ENCODE data around the gene PI4KA.

Gene PI4KA

GRCh38 chr22:20865331-20865730 lies 6.7 kb upstream of the PI4KA start:
- no peak for ATAC-seq
- TF ChIP-seq ESRRG (CRISPR knock-in tag; IDR thresholded peaks at IDR 0.05) (no peak), ZC3H10 (CRISPR knock-in tag; IDR thresholded peaks at IDR 0.05) (no peak), TOX (CRISPR knock-in tag; IDR thresholded peaks at IDR 0.05; ENCODE audit: borderline replicate concordance) (no peak), GLIS3 (CRISPR knock-in tag; IDR thresholded peaks at IDR 0.05) (no peak), TSHZ2 (CRISPR knock-in tag; IDR thresholded peaks at IDR 0.05) (no peak), CSRNP3 (CRISPR knock-in tag; IDR thresholded peaks at IDR 0.05) (no peak), ZFP30 (CRISPR knock-in tag; IDR thresholded peaks at IDR 0.05) (no peak), SNAI2 (CRISPR knock-in tag; IDR thresholded peaks at IDR 0.05) (no peak), ZNF8 (CRISPR knock-in tag; IDR thresholded peaks at IDR 0.05) (no peak), POU6F1 (CRISPR knock-in tag; IDR thresholded peaks at IDR 0.05; ENCODE audit: borderline replicate concordance, low read depth) (no peak), BACH2 (CRISPR knock-in tag; IDR thresholded peaks at IDR 0.05; ENCODE audit: borderline replicate concordance) (no peak), ARNTL (CRISPR knock-in tag; IDR thresholded peaks at IDR 0.05; ENCODE audit: borderline replicate concordance, low read depth) (no peak), RARB (CRISPR knock-in tag; IDR thresholded peaks at IDR 0.05) (no peak)

GRCh38 chr22:20864186-20864908 lies 5.7 kb upstream of the PI4KA start:
- TF ChIP-seq ZFP3 (CRISPR knock-in tag; IDR thresholded peaks at IDR 0.05) = no peak
- TF ChIP-seq ZNF8 (CRISPR knock-in tag; IDR thresholded peaks at IDR 0.05) = no peak
- TF ChIP-seq ZNF70 (CRISPR knock-in tag; IDR thresholded peaks at IDR 0.05) = no peak
- no peak for TF ChIP-seq TOX (CRISPR knock-in tag; IDR thresholded peaks at IDR 0.05; ENCODE audit: borderline replicate concordance)
- no peak for TF ChIP-seq ZFP30 (CRISPR knock-in tag; IDR thresholded peaks at IDR 0.05)
- no peak for TF ChIP-seq ARNTL (CRISPR knock-in tag; IDR thresholded peaks at IDR 0.05; ENCODE audit: borderline replicate concordance, low read depth)
- no peak for TF ChIP-seq ESRRG (CRISPR knock-in tag; IDR thresholded peaks at IDR 0.05)
- no peak for TF ChIP-seq CSRNP3 (CRISPR knock-in tag; IDR thresholded peaks at IDR 0.05)
- no peak for TF ChIP-seq ZC3H10 (CRISPR knock-in tag; IDR thresholded peaks at IDR 0.05)
- TF ChIP-seq CSDC2 (CRISPR knock-in tag; IDR thresholded peaks at IDR 0.05) = no peak
- TF ChIP-seq PPARA (CRISPR knock-in tag; IDR thresholded peaks at IDR 0.05; ENCODE audit: borderline replicate concordance) = no peak

GRCh38 chr22:20863366-20863765 lies 4.8 kb upstream of the PI4KA start:
- ATAC-seq = no peak
- no peak for TF ChIP-seq OSR1 (CRISPR knock-in tag; IDR thresholded peaks at IDR 0.05)
- TF ChIP-seq TSHZ2 (CRISPR knock-in tag; IDR thresholded peaks at IDR 0.05) = no peak
- TF ChIP-seq ZC3H10 (CRISPR knock-in tag; IDR thresholded peaks at IDR 0.05) = no peak
- no peak for TF ChIP-seq ZNF565 (CRISPR knock-in tag; conservative IDR thresholded peaks at IDR 0.05; ENCODE audit: low read depth)
- TF ChIP-seq ZFP3 (CRISPR knock-in tag; IDR thresholded peaks at IDR 0.05) = no peak
- TF ChIP-seq CSRNP3 (CRISPR knock-in tag; IDR thresholded peaks at IDR 0.05) = no peak
- no peak for TF ChIP-seq CREB5 (CRISPR knock-in tag; IDR thresholded peaks at IDR 0.05; ENCODE audit: low read depth)
- TF ChIP-seq ZFP30 (CRISPR knock-in tag; IDR thresholded peaks at IDR 0.05) = no peak
- TF ChIP-seq POU6F1 (CRISPR knock-in tag; IDR thresholded peaks at IDR 0.05; ENCODE audit: borderline replicate concordance, low read depth) = no peak
- no peak for TF ChIP-seq ZNF8 (CRISPR knock-in tag; IDR thresholded peaks at IDR 0.05)
- TF ChIP-seq ESRRG (CRISPR knock-in tag; IDR thresholded peaks at IDR 0.05) = no peak
- no peak for TF ChIP-seq CSDC2 (CRISPR knock-in tag; IDR thresholded peaks at IDR 0.05)
- no peak for TF ChIP-seq TOX (CRISPR knock-in tag; IDR thresholded peaks at IDR 0.05; ENCODE audit: borderline replicate concordance)
- TF ChIP-seq PPARA (CRISPR knock-in tag; IDR thresholded peaks at IDR 0.05; ENCODE audit: borderline replicate concordance) = no peak

More at GRCh38 chr22:20864186-20864908, 5.7 kb upstream of the PI4KA start:
- ATAC-seq = no peak

Measured in SK-N-SH treated with all-trans-retinoic acid at 6 μM for 48 hours (cell line).